HL-60 (cell line): ENCODE results near the gene SAAL1.

Experiments used
- GABPA ChIP-seq: IDR thresholded peaks from 2 replicates; pipeline ENCODE4 v1.6.1; 2012; ENCODE audit warnings: low read depth
- POLR2AphosphoS5 ChIP-seq: IDR thresholded peaks from 2 replicates; pipeline ENCODE4 v1.6.1; 2012; ENCODE audit warnings: low read depth
- SPI1 ChIP-seq: IDR thresholded peaks from 2 replicates; pipeline ENCODE4 v1.6.1; 2012; ENCODE audit warnings: low read depth, mild to moderate bottlenecking, borderline replicate concordance
- TF ChIP-seq, protein P1 (sequence below): IDR thresholded peaks from one replicate; pipeline ENCODE4 v1.5.1; 2011; ENCODE audit warnings: low read length, control low read depth, inconsistent platforms; ENCODE audit not compliant: insufficient read depth
- TF ChIP-seq, protein P2 (sequence below): IDR thresholded peaks from 2 replicates; pipeline ENCODE4 v1.6.1; 2012; ENCODE audit warnings: low read depth; ENCODE audit not compliant: insufficient replicate concordance

DNA sequence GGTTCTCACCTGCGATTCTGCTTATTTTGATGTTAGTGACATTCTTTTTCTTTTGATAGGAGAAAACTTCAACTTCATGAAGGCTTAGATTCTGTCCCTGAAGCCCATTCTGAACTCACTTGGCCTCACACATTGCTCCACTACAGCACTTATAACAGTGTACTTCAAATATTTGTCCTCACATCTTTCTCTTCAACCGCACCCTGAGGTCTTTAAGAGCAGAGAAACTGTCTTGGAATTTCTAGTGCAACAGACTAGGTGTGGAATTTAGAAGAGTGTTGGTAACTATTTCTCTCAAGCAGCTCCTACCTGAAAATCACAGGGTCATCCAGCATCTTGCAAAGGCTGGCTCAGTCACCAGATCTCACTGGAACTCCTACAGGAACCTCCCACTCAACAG lies 34.3 kb upstream of the SAAL1 start:
- TF ChIP-seq, protein P1, sequence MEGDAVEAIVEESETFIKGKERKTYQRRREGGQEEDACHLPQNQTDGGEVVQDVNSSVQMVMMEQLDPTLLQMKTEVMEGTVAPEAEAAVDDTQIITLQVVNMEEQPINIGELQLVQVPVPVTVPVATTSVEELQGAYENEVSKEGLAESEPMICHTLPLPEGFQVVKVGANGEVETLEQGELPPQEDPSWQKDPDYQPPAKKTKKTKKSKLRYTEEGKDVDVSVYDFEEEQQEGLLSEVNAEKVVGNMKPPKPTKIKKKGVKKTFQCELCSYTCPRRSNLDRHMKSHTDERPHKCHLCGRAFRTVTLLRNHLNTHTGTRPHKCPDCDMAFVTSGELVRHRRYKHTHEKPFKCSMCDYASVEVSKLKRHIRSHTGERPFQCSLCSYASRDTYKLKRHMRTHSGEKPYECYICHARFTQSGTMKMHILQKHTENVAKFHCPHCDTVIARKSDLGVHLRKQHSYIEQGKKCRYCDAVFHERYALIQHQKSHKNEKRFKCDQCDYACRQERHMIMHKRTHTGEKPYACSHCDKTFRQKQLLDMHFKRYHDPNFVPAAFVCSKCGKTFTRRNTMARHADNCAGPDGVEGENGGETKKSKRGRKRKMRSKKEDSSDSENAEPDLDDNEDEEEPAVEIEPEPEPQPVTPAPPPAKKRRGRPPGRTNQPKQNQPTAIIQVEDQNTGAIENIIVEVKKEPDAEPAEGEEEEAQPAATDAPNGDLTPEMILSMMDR = no peak
- TF ChIP-seq POLR2AphosphoS5 = no peak
- TF ChIP-seq, protein P2, sequence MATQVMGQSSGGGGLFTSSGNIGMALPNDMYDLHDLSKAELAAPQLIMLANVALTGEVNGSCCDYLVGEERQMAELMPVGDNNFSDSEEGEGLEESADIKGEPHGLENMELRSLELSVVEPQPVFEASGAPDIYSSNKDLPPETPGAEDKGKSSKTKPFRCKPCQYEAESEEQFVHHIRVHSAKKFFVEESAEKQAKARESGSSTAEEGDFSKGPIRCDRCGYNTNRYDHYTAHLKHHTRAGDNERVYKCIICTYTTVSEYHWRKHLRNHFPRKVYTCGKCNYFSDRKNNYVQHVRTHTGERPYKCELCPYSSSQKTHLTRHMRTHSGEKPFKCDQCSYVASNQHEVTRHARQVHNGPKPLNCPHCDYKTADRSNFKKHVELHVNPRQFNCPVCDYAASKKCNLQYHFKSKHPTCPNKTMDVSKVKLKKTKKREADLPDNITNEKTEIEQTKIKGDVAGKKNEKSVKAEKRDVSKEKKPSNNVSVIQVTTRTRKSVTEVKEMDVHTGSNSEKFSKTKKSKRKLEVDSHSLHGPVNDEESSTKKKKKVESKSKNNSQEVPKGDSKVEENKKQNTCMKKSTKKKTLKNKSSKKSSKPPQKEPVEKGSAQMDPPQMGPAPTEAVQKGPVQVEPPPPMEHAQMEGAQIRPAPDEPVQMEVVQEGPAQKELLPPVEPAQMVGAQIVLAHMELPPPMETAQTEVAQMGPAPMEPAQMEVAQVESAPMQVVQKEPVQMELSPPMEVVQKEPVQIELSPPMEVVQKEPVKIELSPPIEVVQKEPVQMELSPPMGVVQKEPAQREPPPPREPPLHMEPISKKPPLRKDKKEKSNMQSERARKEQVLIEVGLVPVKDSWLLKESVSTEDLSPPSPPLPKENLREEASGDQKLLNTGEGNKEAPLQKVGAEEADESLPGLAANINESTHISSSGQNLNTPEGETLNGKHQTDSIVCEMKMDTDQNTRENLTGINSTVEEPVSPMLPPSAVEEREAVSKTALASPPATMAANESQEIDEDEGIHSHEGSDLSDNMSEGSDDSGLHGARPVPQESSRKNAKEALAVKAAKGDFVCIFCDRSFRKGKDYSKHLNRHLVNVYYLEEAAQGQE = no peak
- TF ChIP-seq SPI1 = no peak
- TF ChIP-seq GABPA = no peak
